Measurements from ENCODE around the gene ASPDH. TPM values are rescaled to one million over a fixed set of nuclear protein-coding genes. Genes with fewer than 3 reads are reported as not detected.

Gene ASPDH
- polyA plus RNA-seq, 2 of the 4 experiments (the other 2 are of a cell fraction): not detected

GRCh38 chr19:50542943-50543342 lies 29.2 kb upstream of the ASPDH start (continued):
- TF ChIP-seq PBX3 (IDR thresholded peaks at IDR 0.05) (no peak), REST (IDR thresholded peaks at IDR 0.05) (no peak), RNF2 (IDR thresholded peaks at IDR 0.05; ENCODE audit: borderline replicate concordance, low read depth) (no peak), TFCP2L1 (CRISPR knock-in tag; IDR thresholded peaks at IDR 0.05) (no peak), ATOH8 (CRISPR knock-in tag; IDR thresholded peaks at IDR 0.05; ENCODE audit: low read depth) (no peak)

GRCh38 chr19:50537769-50538230 lies 24.1 kb upstream of the ASPDH start:
- Histone ChIP-seq H3K9me3 (peaks cover 9% of the 10 kb centered on the region), H3K27ac (no peak overlapping the region), H3K4me1 (no peaks in the 10 kb centered on the region), H3K4me3 (no peak overlapping the region), H3K4me2 (no peak overlapping the region)
- POLR2A ChIA-PET: interaction anchor here (0.7 to 0.8 kb wide), 2 partner anchors 120 to 246 kb away, joined by 3 to 4 read pairs; no protein-coding TSS in a partner anchor
- peak; percentile 95 to 98 for DNase-seq (ENCODE audit: low read depth in 1 of 2, low spot score in 1 of 2)
- FAIRE-seq: peak; percentile 80
- CTCF ChIA-PET: interaction anchor here (0.6 to 18.0 kb wide), 73 partner anchors 8 to 480 kb away, joined by 3 to 355 read pairs (median 5); partner anchors contain the start of genes ACP4, CLEC11A, JOSD2 and LRRC4B
- TF ChIP-seq ZFP36 (IDR thresholded peaks at IDR 0.05; ENCODE audit: borderline replicate concordance, partially characterized antibody) (peak; percentile 1), RAD21 (conservative IDR thresholded peaks at IDR 0.05 in 1 of 2, IDR thresholded peaks at IDR 0.05 in 1 of 2) (peak; percentile 87), SMC3 (IDR thresholded peaks at IDR 0.05) (peak; percentile 93), HEYL (CRISPR knock-in tag; IDR thresholded peaks at IDR 0.05) (no peak), RNF2 (IDR thresholded peaks at IDR 0.05; ENCODE audit: borderline replicate concordance, low read depth) (no peak), CEBPB (IDR thresholded peaks at IDR 0.05) (no peak), E2F6 (IDR thresholded peaks at IDR 0.05; ENCODE audit: borderline replicate concordance, low read depth) (no peak), MYC (IDR thresholded peaks at IDR 0.05; ENCODE audit: borderline replicate concordance, low read length) (no peak), RFX5 (IDR thresholded peaks at IDR 0.05) (peak; percentile 76), MAX (IDR thresholded peaks at IDR 0.05) (peak; percentile 40), HMGXB4 (CRISPR knock-in tag; IDR thresholded peaks at IDR 0.05; ENCODE audit: borderline replicate concordance) (0 out of 2 replicates have a peak, but pooled peaks have one; percentile 18), TP53 (CRISPR knock-in tag; IDR thresholded peaks at IDR 0.05) (no peak), NR3C1 (IDR thresholded peaks at IDR 0.05) (no peak), CTCF (IDR thresholded peaks at IDR 0.05) (peak; percentile 98), EHMT2 (IDR thresholded peaks at IDR 0.05; ENCODE audit: low read depth) (no peak), ZC3H11A (IDR thresholded peaks at IDR 0.05) (peak; percentile 1; the same call in 1 of the 2 replicates)
- peak; percentile 90 to 98 for ATAC-seq
- 6% methylated on average over 15 of the region's 15 CpGs for WGBS (ENCODE audit: missing lambda C conversion rate)

Data from A549 (cell line).